ENCODE data around the gene ST7. TPM values are rescaled to one million over a fixed set of nuclear protein-coding genes. Genes with fewer than 3 reads are reported as not detected.

ST7 gene
- total and polyA plus RNA-seq, 2 donors (not counting 1 experiment from before 2014, with no cell fraction given), result 20.0 to 28.6 TPM

DNA sequence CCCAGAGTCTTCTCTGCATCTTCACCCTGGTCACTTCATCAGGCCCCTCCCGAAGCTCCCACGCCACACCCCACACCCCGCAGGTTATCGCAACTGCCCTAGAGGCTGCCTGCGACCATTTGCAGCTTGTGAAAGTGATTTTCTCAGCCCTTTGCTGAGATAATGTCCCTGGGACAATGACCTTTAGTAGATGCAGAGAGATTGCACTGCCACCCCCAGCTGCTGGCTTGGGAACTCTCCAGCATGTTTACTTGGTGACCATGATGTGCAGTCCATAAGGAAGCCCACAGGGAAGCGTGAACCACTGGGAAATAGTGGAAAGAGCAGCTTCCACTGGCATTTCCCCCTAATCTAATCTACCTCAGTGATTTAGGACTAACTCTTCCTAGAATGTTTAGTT is 272.2 kb downstream of the ST7 start:
- no peak for DNase-seq (ENCODE audit: low read depth in 2 of 2)
- H3K27me3 ChIP-seq (ENCODE audit: control insufficient read depth, insufficient read depth, low read length), result no peaks in the 10 kb centered on the region
- no peak for TF ChIP-seq EZH2 (IDR thresholded peaks at IDR 0.05; ENCODE audit: low read length, missing control alignments)
- no peak for TF ChIP-seq CTCF (conservative IDR thresholded peaks at IDR 0.05 in 1 of 2, IDR thresholded peaks at IDR 0.05 in 1 of 2; ENCODE audit: low read depth in 1 of 2, low read length in 2 of 2)

DNA sequence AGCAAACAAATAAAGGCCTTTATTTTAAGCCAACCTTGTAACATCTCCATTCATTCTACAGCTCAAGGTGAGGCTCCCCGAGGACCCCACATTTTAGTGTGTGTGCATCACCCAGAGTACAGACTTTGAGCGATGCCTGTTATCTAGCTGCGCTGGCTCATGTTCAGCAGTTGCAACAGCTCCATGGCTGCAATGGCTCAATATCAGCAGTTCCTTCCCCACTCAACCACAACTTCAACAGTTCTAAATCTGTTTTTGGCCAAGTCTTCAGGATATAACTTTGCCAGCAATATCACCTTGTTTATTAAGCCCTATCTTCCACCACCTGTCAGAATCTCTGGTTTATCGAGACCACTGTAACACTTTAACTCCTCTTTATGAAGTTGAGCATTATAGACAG is 273.8 kb downstream of the ST7 start:
- Histone ChIP-seq H3K79me2 (ENCODE audit: control insufficient read depth, insufficient read depth, low read length) (no peaks in the 10 kb centered on the region), H4K20me1 (ENCODE audit: control insufficient read depth, extremely low read depth, insufficient read depth, low read length) (no peaks in the 10 kb centered on the region), H3K4me1 (ENCODE audit: control insufficient read depth, extremely low read depth, insufficient read depth, low read length) (peaks cover 19% of the 10 kb centered on the region), H3K9ac (ENCODE audit: insufficient read depth, low read length) (no peak overlapping the region), H3K9me3 (ENCODE audit: control insufficient read depth, insufficient read depth, low read depth, low read length) (no peaks in the 10 kb centered on the region), H3K4me2 (ENCODE audit: extremely low read depth, insufficient read depth, low read length) (no peak overlapping the region), H2AFZ (ENCODE audit: low read length) (no peak overlapping the region), H3K27me3 (ENCODE audit: control insufficient read depth, insufficient read depth, low read length) (no peaks in the 10 kb centered on the region), H3K36me3 (ENCODE audit: control insufficient read depth, insufficient read depth, low read length) (peaks cover 2% of the 10 kb centered on the region), H3K27ac (ENCODE audit: insufficient read depth, low read length) (no peak overlapping the region), H3K4me3 (replicated peaks in 1 of 4; ENCODE audit: control extremely low read depth in 1 of 4, insufficient read depth in 1 of 4, low read depth in 3 of 4, low read length in 4 of 4) (no peak overlapping the region)
- TF ChIP-seq CTCF (conservative IDR thresholded peaks at IDR 0.05 in 1 of 2, IDR thresholded peaks at IDR 0.05 in 1 of 2; ENCODE audit: low read depth in 1 of 2, low read length in 2 of 2), result no peak
- TF ChIP-seq EZH2 (IDR thresholded peaks at IDR 0.05; ENCODE audit: low read length, missing control alignments), result no peak
- peak; percentile 30 to 65 for DNase-seq (ENCODE audit: low read depth in 2 of 2)

More for the DNA sequence above, 272.2 kb downstream of the ST7 start:
- H3K9me3 ChIP-seq (ENCODE audit: control insufficient read depth, insufficient read depth, low read depth, low read length), result no peaks in the 10 kb centered on the region
- H3K27ac ChIP-seq (ENCODE audit: insufficient read depth, low read length), result no peak overlapping the region
- no peak overlapping the region for H3K4me2 ChIP-seq (ENCODE audit: extremely low read depth, insufficient read depth, low read length)
- no peaks in the 10 kb centered on the region for H3K79me2 ChIP-seq (ENCODE audit: control insufficient read depth, insufficient read depth, low read length)
- peaks cover 4% of the 10 kb centered on the region for H3K36me3 ChIP-seq (ENCODE audit: control insufficient read depth, insufficient read depth, low read length)
- H2AFZ ChIP-seq (ENCODE audit: low read length), result no peak overlapping the region
- H4K20me1 ChIP-seq (ENCODE audit: control insufficient read depth, extremely low read depth, insufficient read depth, low read length), result no peaks in the 10 kb centered on the region
- peaks cover 14% of the 10 kb centered on the region for H3K4me1 ChIP-seq (ENCODE audit: control insufficient read depth, extremely low read depth, insufficient read depth, low read length)
- H3K4me3 ChIP-seq (replicated peaks in 1 of 4; ENCODE audit: control extremely low read depth in 1 of 4, insufficient read depth in 1 of 4, low read depth in 3 of 4, low read length in 4 of 4), result no peak overlapping the region
- no peak overlapping the region for H3K9ac ChIP-seq (ENCODE audit: insufficient read depth, low read length)

DNA sequence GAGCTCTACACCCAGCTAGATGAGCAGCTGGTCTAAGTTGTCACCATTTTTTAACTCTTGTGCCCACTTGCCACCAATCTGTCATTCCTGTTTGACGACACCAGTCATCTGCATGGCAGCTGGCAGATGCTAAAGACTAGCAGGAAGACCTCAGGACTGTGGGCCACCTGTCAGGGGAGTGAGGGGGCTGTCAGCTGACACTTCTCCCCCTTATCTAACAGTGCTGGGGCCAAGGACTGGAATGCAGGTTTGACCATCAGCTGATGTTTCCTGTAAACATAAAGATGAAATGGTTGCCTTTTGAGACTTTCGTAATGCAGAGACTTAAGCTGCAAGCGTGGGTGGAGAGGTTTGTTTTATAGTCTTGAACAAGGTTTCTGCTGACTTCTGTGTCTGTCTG is 276.0 kb downstream of the ST7 start:
- Histone ChIP-seq H3K4me2 (ENCODE audit: extremely low read depth, insufficient read depth, low read length) (peak overlapping the region; percentile 37), H3K79me2 (ENCODE audit: control insufficient read depth, insufficient read depth, low read length) (no peaks in the 10 kb centered on the region), H3K27ac (ENCODE audit: insufficient read depth, low read length) (peak overlapping the region; percentile 42), H3K9me3 (ENCODE audit: control insufficient read depth, insufficient read depth, low read depth, low read length) (no peaks in the 10 kb centered on the region), H3K4me1 (ENCODE audit: control insufficient read depth, extremely low read depth, insufficient read depth, low read length) (peaks cover 19% of the 10 kb centered on the region), H3K4me3 (replicated peaks in 1 of 4; ENCODE audit: control extremely low read depth in 1 of 4, insufficient read depth in 1 of 4, low read depth in 3 of 4, low read length in 4 of 4) (no peak overlapping the region), H3K36me3 (ENCODE audit: control insufficient read depth, insufficient read depth, low read length) (peaks cover 2% of the 10 kb centered on the region), H3K9ac (ENCODE audit: insufficient read depth, low read length) (no peak overlapping the region), H4K20me1 (ENCODE audit: control insufficient read depth, extremely low read depth, insufficient read depth, low read length) (no peaks in the 10 kb centered on the region), H2AFZ (ENCODE audit: low read length) (no peak overlapping the region), H3K27me3 (ENCODE audit: control insufficient read depth, insufficient read depth, low read length) (no peaks in the 10 kb centered on the region)
- peak; percentile 18 to 77 for DNase-seq (ENCODE audit: low read depth in 2 of 2)
- TF ChIP-seq CTCF (conservative IDR thresholded peaks at IDR 0.05 in 1 of 2, IDR thresholded peaks at IDR 0.05 in 1 of 2; ENCODE audit: low read depth in 1 of 2, low read length in 2 of 2), result no peak
- TF ChIP-seq EZH2 (IDR thresholded peaks at IDR 0.05; ENCODE audit: low read length, missing control alignments), result no peak

All from fibroblast of lung (primary cell).